Osteoblast (primary cell): Measurements from ENCODE around the gene HEATR9. TPM values are rescaled to one million over a fixed set of nuclear protein-coding genes. Genes with fewer than 3 reads are reported as not detected.

Experiments used
- DNase-seq: peaks from one replicate; pipeline ENCODE4 v3.0.0; 2011; ENCODE audit warnings: low spot score, mixed read lengths; ENCODE audit not compliant: insufficient read length; ENCODE audit errors: missing footprints
- H2AFZ ChIP-seq: 2 replicates; pipeline ENCODE4 v1.6.0; 2011; ENCODE audit warnings: mild to moderate bottlenecking, low read length
- H3K27ac ChIP-seq: 2 replicates; pipeline ENCODE4 v1.5.1; 2011; ENCODE audit warnings: mild to moderate bottlenecking, low read depth, low read length, moderate library complexity
- H3K27me3 ChIP-seq: 2 replicates; pipeline ENCODE4 v1.6.0; 2012; ENCODE audit warnings: mild to moderate bottlenecking, control low read depth, inconsistent platforms, low read length, moderate library complexity; ENCODE audit not compliant: insufficient read depth
- H3K36me3 ChIP-seq: 2 replicates; pipeline ENCODE4 v1.5.1; 2011; ENCODE audit warnings: mild to moderate bottlenecking, low read length, control low read depth, moderate library complexity; ENCODE audit not compliant: insufficient read depth
- H3K4me1 ChIP-seq: 2 replicates; pipeline ENCODE4 v1.5.1; 2011; ENCODE audit warnings: mild to moderate bottlenecking, low read length, control low read depth, moderate library complexity; ENCODE audit not compliant: insufficient read depth
- H3K4me2 ChIP-seq: 2 replicates; pipeline ENCODE4 v1.6.0; 2011; ENCODE audit warnings: mild to moderate bottlenecking, low read length; ENCODE audit not compliant: insufficient read depth
- H3K4me3 ChIP-seq: fragments of 200-600 bp; sonication (generic); 3 replicates; pipeline ENCODE4 v1.5.1; 2012; ENCODE audit warnings: mild to moderate bottlenecking, low read length, inconsistent platforms; ENCODE audit not compliant: insufficient read depth
- H3K79me2 ChIP-seq: 2 replicates; pipeline ENCODE4 v1.6.0; 2012; ENCODE audit warnings: mild to moderate bottlenecking, low read length, control low read depth, inconsistent platforms; ENCODE audit not compliant: insufficient read depth
- H3K9me3 ChIP-seq: 2 replicates; pipeline ENCODE4 v1.5.1; 2011; ENCODE audit warnings: low read depth, low read length, control low read depth
- H4K20me1 ChIP-seq: 2 replicates; pipeline ENCODE4 v1.6.0; 2012; ENCODE audit warnings: mild to moderate bottlenecking, low read length, control low read depth; ENCODE audit not compliant: insufficient read depth
- total RNA-seq: library from RNA; depleted of rRNA; stranded (reverse); fragments of >200 nt; gene quantifications from 2 replicates; pipeline ENCODE4 v1.2.3, GENCODE V29; 2012
- TF ChIP-seq, protein P1 (sequence below): IDR thresholded peaks from 2 replicates; pipeline ENCODE4 v1.5.1; 2011; ENCODE audit warnings: mild to moderate bottlenecking, low read depth, low read length, moderate library complexity; ENCODE audit errors: extremely low read depth

Gene HEATR9
- total RNA-seq, 1 donor, result not detected

DNA sequence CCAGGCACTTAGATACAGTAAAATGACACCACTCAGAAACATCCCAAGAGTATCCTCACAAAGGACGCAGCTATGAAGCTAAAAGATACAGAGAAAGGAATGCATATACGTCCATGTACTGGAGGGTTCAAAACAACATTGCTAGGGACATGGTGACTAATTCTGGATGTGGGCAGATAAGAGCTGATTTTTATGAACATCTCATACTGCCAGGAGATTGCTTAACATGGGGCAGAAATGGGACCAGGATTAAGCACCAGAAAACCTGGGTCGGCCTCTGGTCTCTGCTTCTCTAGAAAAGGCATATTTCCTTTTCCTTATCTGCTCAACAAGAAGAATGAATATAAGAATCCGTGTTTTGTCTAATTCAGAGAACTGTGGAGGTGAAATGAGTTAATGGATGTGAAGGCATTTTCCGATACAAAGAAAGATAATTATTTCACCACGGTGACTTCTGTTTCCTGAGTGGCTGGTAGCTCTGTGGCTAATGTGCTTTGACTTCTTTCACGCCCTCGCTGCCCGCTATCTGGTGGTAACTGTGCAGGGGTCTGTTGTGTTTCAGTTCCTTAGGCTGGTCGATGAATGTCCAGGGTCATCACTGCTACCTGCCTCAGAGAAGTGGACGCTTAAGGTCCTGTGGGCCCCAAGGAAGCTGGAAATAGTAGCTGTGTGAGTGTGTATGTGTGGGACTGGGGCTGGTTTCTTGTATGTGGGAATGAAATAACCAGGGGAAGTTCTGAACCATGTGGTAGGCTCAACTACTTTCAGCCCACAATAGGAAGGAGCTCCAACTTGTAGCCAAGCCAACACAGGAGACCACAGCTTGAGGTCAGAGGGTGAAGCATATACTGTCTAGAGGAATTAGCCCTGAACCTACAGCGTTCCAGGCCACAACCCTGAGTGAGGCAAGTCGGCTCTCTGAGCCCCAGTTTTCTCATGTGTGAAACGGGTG is 27.2 kb upstream of the HEATR9 start:
- no peak overlapping the region for H3K4me3 ChIP-seq
- H2AFZ ChIP-seq, result peak overlapping the region; percentile 17
- peak overlapping the region; percentile 8 for H3K4me2 ChIP-seq
- H4K20me1 ChIP-seq, result no peaks in the 10 kb centered on the region
- no peaks in the 10 kb centered on the region for H3K27me3 ChIP-seq
- H3K36me3 ChIP-seq, result no peaks in the 10 kb centered on the region
- no peaks in the 10 kb centered on the region for H3K79me2 ChIP-seq
- peak overlapping the region; percentile 42 for H3K27ac ChIP-seq
- no peaks in the 10 kb centered on the region for H3K9me3 ChIP-seq
- DNase-seq, result peak; percentile 86
- peaks cover 37% of the 10 kb centered on the region for H3K4me1 ChIP-seq
- TF ChIP-seq, protein P1, sequence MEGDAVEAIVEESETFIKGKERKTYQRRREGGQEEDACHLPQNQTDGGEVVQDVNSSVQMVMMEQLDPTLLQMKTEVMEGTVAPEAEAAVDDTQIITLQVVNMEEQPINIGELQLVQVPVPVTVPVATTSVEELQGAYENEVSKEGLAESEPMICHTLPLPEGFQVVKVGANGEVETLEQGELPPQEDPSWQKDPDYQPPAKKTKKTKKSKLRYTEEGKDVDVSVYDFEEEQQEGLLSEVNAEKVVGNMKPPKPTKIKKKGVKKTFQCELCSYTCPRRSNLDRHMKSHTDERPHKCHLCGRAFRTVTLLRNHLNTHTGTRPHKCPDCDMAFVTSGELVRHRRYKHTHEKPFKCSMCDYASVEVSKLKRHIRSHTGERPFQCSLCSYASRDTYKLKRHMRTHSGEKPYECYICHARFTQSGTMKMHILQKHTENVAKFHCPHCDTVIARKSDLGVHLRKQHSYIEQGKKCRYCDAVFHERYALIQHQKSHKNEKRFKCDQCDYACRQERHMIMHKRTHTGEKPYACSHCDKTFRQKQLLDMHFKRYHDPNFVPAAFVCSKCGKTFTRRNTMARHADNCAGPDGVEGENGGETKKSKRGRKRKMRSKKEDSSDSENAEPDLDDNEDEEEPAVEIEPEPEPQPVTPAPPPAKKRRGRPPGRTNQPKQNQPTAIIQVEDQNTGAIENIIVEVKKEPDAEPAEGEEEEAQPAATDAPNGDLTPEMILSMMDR, result no peak

DNA sequence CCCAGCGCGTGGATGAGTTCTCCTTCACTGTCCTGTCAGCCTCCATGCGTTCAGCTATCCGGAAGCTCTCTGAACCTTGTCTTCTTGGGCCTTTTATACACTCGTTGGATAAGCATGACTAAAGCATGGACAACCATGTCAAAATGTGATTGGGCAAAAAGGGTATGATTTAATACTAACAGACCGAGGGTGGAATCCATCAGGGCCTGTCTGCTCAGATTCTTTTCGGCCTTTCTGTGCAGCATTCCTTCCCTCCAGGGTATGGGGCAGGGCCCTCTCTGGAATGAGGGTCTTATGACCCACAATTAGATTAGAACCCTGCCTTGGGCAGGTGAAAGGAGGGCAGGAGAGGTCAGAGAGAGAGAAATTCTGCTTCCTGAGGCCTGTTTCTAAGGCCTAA is 25.5 kb upstream of the HEATR9 start:
- no peak overlapping the region for H2AFZ ChIP-seq
- H4K20me1 ChIP-seq, result no peaks in the 10 kb centered on the region
- no peak overlapping the region for H3K4me2 ChIP-seq
- no peak for DNase-seq
- H3K79me2 ChIP-seq, result no peaks in the 10 kb centered on the region
- H3K9me3 ChIP-seq, result no peaks in the 10 kb centered on the region
- peaks cover 32% of the 10 kb centered on the region for H3K4me1 ChIP-seq
- no peak overlapping the region for H3K4me3 ChIP-seq
- H3K27me3 ChIP-seq, result no peaks in the 10 kb centered on the region
- H3K27ac ChIP-seq, result no peak overlapping the region
- H3K36me3 ChIP-seq, result no peaks in the 10 kb centered on the region
- TF ChIP-seq, protein P1, result no peak

DNA sequence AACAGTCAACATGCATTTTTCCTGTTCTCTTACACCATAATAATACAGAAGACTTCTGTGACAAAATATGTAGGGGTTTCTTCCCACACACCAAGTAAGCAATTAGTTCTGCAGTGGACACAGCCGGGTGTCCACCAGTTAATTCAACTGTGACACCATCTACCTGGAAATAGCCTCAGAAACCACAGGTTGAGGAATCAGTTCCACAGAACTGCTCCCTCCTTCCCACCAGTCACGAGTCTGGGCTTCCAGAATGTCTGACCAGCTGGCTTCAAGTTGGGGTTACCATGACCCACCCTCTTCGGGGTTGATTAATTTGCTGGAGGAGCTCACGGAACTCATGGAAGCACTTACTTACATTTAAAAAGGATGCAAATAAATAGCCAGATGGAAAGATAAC is 25.1 kb upstream of the HEATR9 start:
- Histone ChIP-seq H3K27ac (no peak overlapping the region), H3K79me2 (no peaks in the 10 kb centered on the region), H3K27me3 (no peaks in the 10 kb centered on the region), H3K4me2 (no peak overlapping the region), H2AFZ (no peak overlapping the region), H3K36me3 (no peaks in the 10 kb centered on the region), H3K4me3 (no peak overlapping the region), H3K9me3 (no peaks in the 10 kb centered on the region), H3K4me1 (peaks cover 32% of the 10 kb centered on the region), H4K20me1 (no peaks in the 10 kb centered on the region)
- TF ChIP-seq, protein P1, result no peak
- no peak for DNase-seq
